ENCODE results near the gene ADRA1B. TPM values are rescaled to one million over a fixed set of nuclear protein-coding genes. Genes with fewer than 3 reads are reported as not detected.
"Not testable (repeated sequence)": the region's sequence is repeated elsewhere in the genome, so short reads cannot be mapped to it uniquely, and the experiment has no call there.

Gene ADRA1B
- total and polyA plus RNA-seq, 9 donors, result 0.87 to 9.1 (median 3.5) TPM

GRCh38 chr5:159995907-159996306, 79.6 kb downstream of the ADRA1B start:
- intact Hi-C loops (cut with DNase I), result no loop called here
- Histone ChIP-seq H3K27ac (no peak overlapping the region), H3K27me3 (no peaks in the 10 kb centered on the region), H3K36me3 (no peaks in the 10 kb centered on the region), H3K9me3 (peaks cover 0 to 3% of the 10 kb centered on the region in 2 donors), H3K4me3 (no peak overlapping the region), H3K4me1 (ENCODE audit: insufficient read depth) (no peaks in the 10 kb centered on the region)
- TF ChIP-seq EP300 (IDR thresholded peaks at IDR 0.05) (no peak), CTCF (IDR thresholded peaks at IDR 0.05) (no peak), POLR2A (IDR thresholded peaks at IDR 0.05) (no peak)
- 80 to 89% (median 83%) methylated on average over 3 of the region's 3 CpGs for WGBS, 3 donors
- DNase-seq, result no peak

GRCh38 chr5:160001457-160001856, 85.2 kb downstream of the ADRA1B start:
- no peak for DNase-seq
- Histone ChIP-seq H3K36me3 (no peaks in the 10 kb centered on the region), H3K27me3 (no peaks in the 10 kb centered on the region), H3K27ac (no peak overlapping the region), H3K4me1 (ENCODE audit: insufficient read depth) (no peaks in the 10 kb centered on the region), H3K9me3 (no peaks in the 10 kb centered on the region), H3K4me3 (no peak overlapping the region)
- no peak for TF ChIP-seq POLR2A (IDR thresholded peaks at IDR 0.05)
- no peak for TF ChIP-seq EP300 (IDR thresholded peaks at IDR 0.05)
- no peak for TF ChIP-seq CTCF (IDR thresholded peaks at IDR 0.05)
- 64 to 69% (median 66%) methylated on average over 3 of the region's 3 CpGs for WGBS, 3 donors
- intact Hi-C loops (cut with DNase I), result no loop called here

GRCh38 chr5:160007514-160007913, 91.2 kb downstream of the ADRA1B start:
- no peak overlapping the region for H3K4me3 ChIP-seq
- no peak for TF ChIP-seq CTCF (IDR thresholded peaks at IDR 0.05)
- TF ChIP-seq POLR2A (IDR thresholded peaks at IDR 0.05), result no peak
- no peak for TF ChIP-seq EP300 (IDR thresholded peaks at IDR 0.05)
- H3K27ac ChIP-seq, result no peak overlapping the region
- H3K27me3 ChIP-seq, result no peaks in the 10 kb centered on the region
- intact Hi-C loops (cut with DNase I), result no loop called here
- H3K36me3 ChIP-seq, result no peaks in the 10 kb centered on the region
- 85 to 94% (median 92%) methylated on average over 3 of the region's 3 CpGs for WGBS, 3 donors
- H3K4me1 ChIP-seq (ENCODE audit: insufficient read depth), result peaks cover 7% of the 10 kb centered on the region
- DNase-seq, result no peak
- H3K9me3 ChIP-seq, result no peaks in the 10 kb centered on the region

GRCh38 chr5:160008529-160008876, 92.2 kb downstream of the ADRA1B start:
- DNase-seq; H3K36me3 ChIP-seq; intact Hi-C loops (cut with DNase I); H3K27me3 ChIP-seq; H3K4me1 ChIP-seq (ENCODE audit: insufficient read depth); H3K9me3 ChIP-seq; H3K27ac ChIP-seq: not testable (repeated sequence)
- peak overlapping the region; percentile 94 for H3K4me3 ChIP-seq
- WGBS, 3 donors, result 78 to 81% (median 79%) methylated on average over 14 of the region's 14 CpGs

- peaks cover 7% of the 10 kb centered on the region for H3K4me1 ChIP-seq (ENCODE audit: insufficient read depth)
- H3K27ac ChIP-seq, result peak within 1 kb of the TSS; percentile 62 to 69
- WGBS, 3 donors, result 0 to 1% (median 0%) methylated on average over 31 of the region's 31 CpGs
- DNase-seq, result peak; percentile 91 to 97 (median 96)
- TF ChIP-seq EP300 (IDR thresholded peaks at IDR 0.05) (peak; percentile 86), CTCF (IDR thresholded peaks at IDR 0.05) (no peak), POLR2A (IDR thresholded peaks at IDR 0.05) (peak; percentile 87)
- H3K4me3 ChIP-seq, result peak within 1 kb of the TSS; percentile 94
- intact Hi-C loops (cut with DNase I), result no loop called here
- no peaks in the 10 kb centered on the region for H3K9me3 ChIP-seq
- no peaks in the 10 kb centered on the region for H3K27me3 ChIP-seq
- H3K36me3 ChIP-seq, result no peaks in the 10 kb centered on the region
Observed at GRCh38 chr5:160008877-160009590, 92.8 kb downstream of the ADRA1B start, which contains the start of gene TTC1. Gene TTC1 (plus strand): TSS chr5:160009139. CDS start chr5:160010529, 1,390 bp downstream.

Data from ovary (tissue), 9 donors.